ENCODE results near the gene CT45A10.
"Not testable (repeated sequence)": the region's sequence is repeated elsewhere in the genome, so short reads cannot be mapped to it uniquely, and the experiment has no call there.

The CT45A10 gene

GRCh38 chrX:135893294-135893817 lies at the start of gene CT45A10, which contains the start of gene SAGE1:
CT45A10 (minus strand) TSS chrX:135893444; CDS start chrX:135885344, 8,100 bp downstream.
SAGE1 (plus strand) TSS chrX:135893716; CDS start chrX:135896243, 2,527 bp downstream.
- DNase-seq = no peak

- DNase-seq = peak; percentile 24
Observed at GRCh38 chrX:135931644-135932487, 38.6 kb upstream of the CT45A10 start.

GRCh38 chrX:135927897-135928296 lies 34.7 kb upstream of the CT45A10 start:
- no peak for DNase-seq

- DNase-seq = no peak
Observed at GRCh38 chrX:135923353-135923752, 30.1 kb upstream of the CT45A10 start.

- DNase-seq = not testable (repeated sequence)
Observed at GRCh38 chrX:135920516-135920915, 27.3 kb upstream of the CT45A10 start.

- no peak for DNase-seq
Observed at GRCh38 chrX:135914404-135914803, 21.2 kb upstream of the CT45A10 start.

- no peak for DNase-seq
Observed at GRCh38 chrX:135910251-135910650, 17.0 kb upstream of the CT45A10 start.

GRCh38 chrX:135892781-135893180 lies 463 bp downstream of the CT45A10 start:
- DNase-seq = no peak

- no peak for DNase-seq
Observed at GRCh38 chrX:135890087-135890585, 3.1 kb downstream of the CT45A10 start.

- not testable (repeated sequence) for DNase-seq
Observed at GRCh38 chrX:135888976-135889375, 4.3 kb downstream of the CT45A10 start.

- not testable (repeated sequence) for DNase-seq
Observed at GRCh38 chrX:135888230-135888629, 5.0 kb downstream of the CT45A10 start.

GRCh38 chrX:135882741-135883140 lies 10.5 kb downstream of the CT45A10 start:
- DNase-seq = not testable (repeated sequence)

- DNase-seq = not testable (repeated sequence)
Observed at GRCh38 chrX:135871712-135872111, 21.5 kb downstream of the CT45A10 start, which contains the start of gene CT45A9. CT45A9 (minus strand) TSS chrX:135871812; CDS start chrX:135868061, 3,751 bp downstream.

- DNase-seq = not testable (repeated sequence)
Observed at GRCh38 chrX:135854438-135854837, 38.8 kb downstream of the CT45A10 start, which contains the start of gene CT45A8. CT45A8 (minus strand) TSS chrX:135854538; CDS start chrX:135850783, 3,755 bp downstream.

GRCh38 chrX:135837180-135837579 lies 56.1 kb downstream of the CT45A10 start, which contains the start of gene CT45A7:
CT45A7 (minus strand) TSS chrX:135837280; CDS start chrX:135833533, 3,747 bp downstream.
- not testable (repeated sequence) for DNase-seq

Data from CD4-positive, alpha-beta T cell treated with Interleukin-21 for 1 hour (primary cell).